ENCODE data around the gene TIMM29. TPM values are rescaled to one million over a fixed set of nuclear protein-coding genes. Genes with fewer than 3 reads are reported as not detected.

Gene TIMM29
- total RNA-seq, 6 experiments from 2014 or later = 18.0 to 25.0 (median 20.6) TPM

GRCh38 chr19:10892256-10892655 is 36.4 kb upstream of the TIMM29 start:
- TF ChIP-seq CTCF (IDR thresholded peaks at IDR 0.05) = no peak
- no peak overlapping the region for H3K27ac Mint-ChIP-seq
- peaks cover 3% of the 10 kb centered on the region for H3K27me3 Mint-ChIP-seq (ENCODE audit: insufficient read depth)
- no peaks in the 10 kb centered on the region for H3K36me3 Mint-ChIP-seq (ENCODE audit: low read depth)
- no peak overlapping the region for H3K4me3 Mint-ChIP-seq
- H3K9me3 Mint-ChIP-seq = no peaks in the 10 kb centered on the region
- DNase-seq = no peak
- peaks cover 20% of the 10 kb centered on the region for H3K4me1 Mint-ChIP-seq (ENCODE audit: low read depth)

DNA sequence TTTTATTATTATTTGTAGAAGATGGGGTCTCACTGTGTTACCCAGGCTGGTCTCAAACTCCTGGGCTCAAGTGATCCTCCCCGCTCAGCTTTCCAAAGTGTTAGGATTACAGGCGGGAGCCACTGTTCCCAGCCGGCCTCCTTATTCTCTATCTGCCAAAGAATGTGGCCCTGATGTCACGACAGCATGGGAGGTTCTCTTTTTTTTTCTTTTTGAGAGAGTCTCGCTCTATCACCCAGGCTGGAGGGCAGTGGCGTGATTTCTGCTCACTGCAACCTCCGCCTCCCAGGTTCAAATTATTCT is 33.7 kb upstream of the TIMM29 start:
- TF ChIP-seq CTCF (IDR thresholded peaks at IDR 0.05) = no peak
- no peaks in the 10 kb centered on the region for H3K36me3 Mint-ChIP-seq (ENCODE audit: low read depth)
- H3K27me3 Mint-ChIP-seq (ENCODE audit: insufficient read depth) = no peaks in the 10 kb centered on the region; the same call in none of the 2 replicates
- no peak overlapping the region for H3K4me3 Mint-ChIP-seq
- H3K4me1 Mint-ChIP-seq (ENCODE audit: low read depth) = peaks cover 9% of the 10 kb centered on the region
- DNase-seq = no peak
- H3K27ac Mint-ChIP-seq = no peak overlapping the region
- H3K9me3 Mint-ChIP-seq = no peaks in the 10 kb centered on the region

- no peak for TF ChIP-seq CTCF (IDR thresholded peaks at IDR 0.05)
- Mint-ChIP-seq H3K27ac (no peak overlapping the region), H3K27me3 (ENCODE audit: insufficient read depth) (no peaks in the 10 kb centered on the region; the same call in none of the 2 replicates), H3K4me3 (no peak overlapping the region), H3K36me3 (ENCODE audit: low read depth) (no peaks in the 10 kb centered on the region), H3K9me3 (no peaks in the 10 kb centered on the region), H3K4me1 (ENCODE audit: low read depth) (peaks cover 14% of the 10 kb centered on the region)
- DNase-seq = no peak
These were observed 33.2 kb upstream of the TIMM29 start for GRCh38 chr19:10895363-10895762.

DNA sequence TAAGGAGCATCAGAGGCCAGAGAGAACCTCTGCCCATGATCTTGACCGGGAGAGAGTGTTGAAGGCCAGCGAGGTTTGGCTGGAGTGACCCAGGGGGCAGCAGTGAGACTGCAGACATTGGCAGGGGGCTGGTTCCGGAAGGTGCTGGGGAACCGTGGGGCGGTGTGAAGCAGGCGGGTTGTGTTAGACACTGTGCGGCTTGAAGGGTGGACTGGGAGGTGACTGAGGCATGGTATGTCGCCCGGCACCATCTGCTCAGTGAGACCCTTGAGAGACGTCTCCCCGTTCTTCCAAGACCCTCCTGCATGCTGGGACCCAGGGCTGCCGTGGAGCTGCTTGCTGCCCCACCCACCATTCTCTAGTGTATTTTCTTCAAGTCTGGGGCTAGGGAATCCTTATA is 32.7 kb upstream of the TIMM29 start:
- Mint-ChIP-seq H3K9me3 (no peaks in the 10 kb centered on the region), H3K4me3 (no peak overlapping the region), H3K36me3 (ENCODE audit: low read depth) (no peaks in the 10 kb centered on the region), H3K4me1 (ENCODE audit: low read depth) (peaks cover 15% of the 10 kb centered on the region), H3K27ac (no peak overlapping the region), H3K27me3 (ENCODE audit: insufficient read depth) (no peaks in the 10 kb centered on the region; the same call in none of the 2 replicates)
- no peak for DNase-seq
- TF ChIP-seq CTCF (IDR thresholded peaks at IDR 0.05) = peak; percentile 35; the same call in 1 of the 2 replicates

- Mint-ChIP-seq H3K9me3 (no peaks in the 10 kb centered on the region), H3K27me3 (ENCODE audit: insufficient read depth) (no peaks in the 10 kb centered on the region; the same call in 1 of the 2 replicates), H3K4me3 (no peak overlapping the region), H3K27ac (0 out of 2 replicates have a peak overlapping the region, but pooled peaks have one; percentile 8), H3K36me3 (ENCODE audit: low read depth) (no peaks in the 10 kb centered on the region), H3K4me1 (ENCODE audit: low read depth) (peaks cover 15% of the 10 kb centered on the region)
- no peak for DNase-seq
- TF ChIP-seq CTCF (IDR thresholded peaks at IDR 0.05) = no peak
These were observed 31.6 kb upstream of the TIMM29 start for GRCh38 chr19:10896851-10897526.

All from HFFc6 (cell line).